Stimulated activated CD4-positive, alpha-beta T cell treated with anti-CD3 and anti-CD28 coated beads, Interleukin-1b, Interleukin-23, amount 100 ng/mL, for 1 hour (primary cell): ENCODE data around the gene CLCN6.

ENCODE experiments used
- DNase-seq, 2 donors: peaks; one replicate each; pipeline ENCODE4 v3.0.0-alpha.2; 2020; ENCODE audit warnings: low read depth in 2 of 2

Gene CLCN6

DNA sequence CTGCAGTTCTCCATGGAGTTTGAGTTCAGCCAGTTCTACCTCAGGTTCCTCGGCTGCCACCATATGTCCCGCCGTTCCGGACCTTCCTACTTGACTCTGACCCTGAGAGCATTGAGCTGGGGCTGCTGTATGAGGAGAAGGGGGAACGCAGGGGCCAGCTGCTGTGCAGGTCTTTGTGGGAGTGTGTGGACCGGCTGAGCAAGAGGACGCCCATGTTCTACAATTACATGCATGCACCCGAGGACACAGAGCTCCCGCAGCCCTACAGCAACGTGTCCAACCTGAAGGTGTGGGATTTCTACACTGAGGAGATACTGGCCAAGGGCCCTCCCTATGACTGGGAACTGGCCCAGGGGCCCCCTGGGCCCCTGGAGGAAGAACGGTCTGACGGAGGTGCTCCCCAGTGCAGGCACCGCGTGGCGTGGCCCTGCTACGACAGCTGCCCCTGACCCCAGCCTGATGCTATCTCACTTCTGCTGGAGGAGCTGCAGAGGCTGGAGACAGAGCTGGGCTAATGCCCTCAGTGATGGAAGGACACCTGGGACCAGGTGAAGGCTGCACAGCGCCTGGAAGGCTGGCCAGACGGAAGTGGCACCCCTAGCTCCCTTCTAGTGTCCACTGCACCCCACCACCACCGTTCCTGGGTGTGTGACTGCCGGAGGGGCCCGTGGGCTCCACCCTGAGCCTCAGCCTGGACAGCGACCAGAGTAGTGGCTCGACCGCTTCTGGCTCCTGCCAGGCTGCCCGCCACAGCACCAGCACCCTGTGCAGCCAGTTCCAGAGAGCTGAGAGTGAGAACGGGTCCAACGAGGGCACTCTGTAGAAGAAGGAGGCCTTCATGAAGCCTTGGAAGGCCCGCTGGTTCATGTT is 73.6 kb downstream of the CLCN6 start:
- no peak for DNase-seq

DNA sequence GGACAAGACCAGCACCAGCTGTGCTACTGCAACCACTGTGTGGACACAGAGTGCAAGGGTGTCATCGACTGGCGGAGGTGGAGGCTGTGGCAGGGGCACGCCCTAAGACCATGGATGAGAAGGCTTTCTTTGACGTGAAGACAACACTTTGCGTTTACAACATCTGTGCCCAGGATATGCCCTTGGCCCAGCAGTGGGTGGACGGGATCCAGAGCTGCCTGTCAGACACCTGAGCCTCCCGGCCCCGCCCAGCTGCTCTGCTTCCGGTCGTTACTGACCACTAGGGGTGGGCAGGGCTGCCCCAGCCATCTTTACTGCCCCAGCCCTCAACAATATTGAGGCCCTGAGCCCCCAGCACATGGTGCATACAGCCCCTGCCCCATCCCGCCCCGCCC is 74.2 kb downstream of the CLCN6 start:
- no peak for DNase-seq

DNA sequence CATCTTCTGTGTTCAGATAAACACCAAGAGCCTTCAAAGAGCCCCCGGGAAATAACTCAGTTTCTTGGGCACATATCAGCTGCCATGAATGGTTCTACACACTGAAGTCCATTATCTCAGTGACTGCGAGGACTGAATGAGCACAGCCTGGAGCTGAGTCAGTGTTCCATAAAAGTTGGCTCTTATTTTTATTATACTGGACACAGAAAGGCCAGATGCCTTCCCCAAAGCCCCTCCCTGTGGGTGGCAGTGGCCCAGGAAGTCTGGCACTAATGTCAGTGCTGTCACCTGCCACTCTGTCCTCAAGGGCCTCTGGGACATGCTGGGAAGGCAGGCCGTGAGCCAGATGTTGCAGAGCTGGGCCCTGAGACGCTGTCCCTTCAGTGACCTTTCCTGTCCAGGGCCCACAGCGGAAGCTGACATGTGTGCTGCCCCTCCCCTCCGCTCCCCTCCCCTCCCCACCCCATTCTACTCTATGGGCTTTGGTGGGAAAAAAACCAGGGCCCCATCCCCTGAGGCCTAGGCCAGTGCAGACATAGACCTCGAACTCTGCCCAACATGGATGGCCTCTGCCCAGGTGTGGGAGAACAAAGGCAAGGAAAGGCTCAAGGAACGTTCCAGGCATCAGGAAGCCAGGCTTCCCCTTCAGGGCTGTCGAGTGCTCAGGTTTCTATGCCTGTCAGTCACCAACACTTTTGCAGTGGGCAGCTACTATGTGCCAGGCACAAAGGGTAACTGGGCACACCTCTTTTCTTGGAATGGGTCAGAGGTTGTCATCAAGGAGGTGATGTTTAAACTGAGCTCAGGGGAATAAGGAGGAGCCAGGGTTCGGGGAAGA is 75.1 kb downstream of the CLCN6 start:
- no peak for DNase-seq

DNA sequence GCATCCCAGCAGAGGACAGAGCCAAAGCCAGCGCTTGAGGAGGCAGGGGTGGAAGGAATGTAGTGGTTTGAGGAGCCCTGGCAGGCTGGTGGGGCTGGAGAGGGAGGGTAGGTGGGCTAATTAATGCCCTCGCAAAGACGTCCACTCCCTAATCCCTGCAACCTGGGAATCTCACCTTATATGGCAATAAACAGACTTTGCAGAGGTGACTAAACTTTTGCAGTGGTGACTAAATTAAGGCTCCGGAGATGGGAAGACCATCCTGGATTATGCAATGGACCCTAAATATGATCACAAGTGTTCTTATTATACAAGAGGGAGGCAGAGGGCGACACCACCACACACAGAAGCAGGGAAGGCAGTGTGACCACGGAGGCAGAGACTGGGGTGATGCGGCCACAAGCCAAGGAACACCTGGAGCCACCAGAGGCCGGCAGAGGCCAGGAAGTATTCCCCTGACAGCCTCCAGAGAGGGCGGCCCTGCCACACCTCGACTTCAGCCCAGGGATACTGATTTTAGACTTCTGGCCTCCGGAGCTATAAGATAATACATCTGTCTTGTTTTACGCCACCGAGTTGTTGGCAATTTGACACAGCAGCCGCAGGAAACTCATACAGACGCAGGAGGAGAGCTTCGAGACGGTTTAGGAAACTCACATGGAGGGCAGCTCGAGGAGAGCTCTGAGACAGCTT is 75.9 kb downstream of the CLCN6 start:
- no peak for DNase-seq

DNA sequence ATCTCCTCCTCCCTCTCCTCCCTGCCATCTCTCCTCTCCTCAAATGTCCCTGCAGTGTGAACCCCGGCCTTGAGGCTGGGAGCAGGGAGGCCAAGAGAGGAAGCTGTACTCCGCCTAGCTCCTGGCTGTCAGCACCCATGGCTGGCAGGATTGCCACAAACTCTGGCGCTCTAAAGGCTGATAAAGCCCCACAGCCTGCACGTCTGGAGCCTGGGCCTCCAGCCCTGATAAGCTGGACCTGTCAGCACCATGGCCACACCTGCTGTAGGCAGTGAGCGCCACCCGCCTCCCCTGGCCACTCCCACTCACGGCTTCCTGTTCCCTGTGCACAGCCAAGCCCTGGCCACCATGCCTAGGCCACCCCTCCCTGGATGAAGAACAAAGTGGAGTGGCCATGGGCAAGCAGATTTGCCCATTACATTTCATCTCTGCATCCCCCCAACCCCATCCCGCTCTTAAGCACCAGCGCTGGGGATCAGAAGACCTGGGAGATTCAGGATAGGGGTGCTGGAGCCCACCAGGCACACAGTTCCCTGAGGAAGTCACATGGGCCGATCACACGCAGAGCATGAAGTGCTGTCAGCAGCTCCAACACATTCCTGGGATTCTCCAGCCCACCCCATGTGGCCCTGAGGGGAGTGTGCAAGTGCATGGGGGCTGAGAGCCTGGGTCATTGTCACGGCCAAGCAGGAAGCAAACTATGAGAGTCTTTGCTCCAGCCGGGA is 77.0 kb downstream of the CLCN6 start:
- no peak for DNase-seq

DNA sequence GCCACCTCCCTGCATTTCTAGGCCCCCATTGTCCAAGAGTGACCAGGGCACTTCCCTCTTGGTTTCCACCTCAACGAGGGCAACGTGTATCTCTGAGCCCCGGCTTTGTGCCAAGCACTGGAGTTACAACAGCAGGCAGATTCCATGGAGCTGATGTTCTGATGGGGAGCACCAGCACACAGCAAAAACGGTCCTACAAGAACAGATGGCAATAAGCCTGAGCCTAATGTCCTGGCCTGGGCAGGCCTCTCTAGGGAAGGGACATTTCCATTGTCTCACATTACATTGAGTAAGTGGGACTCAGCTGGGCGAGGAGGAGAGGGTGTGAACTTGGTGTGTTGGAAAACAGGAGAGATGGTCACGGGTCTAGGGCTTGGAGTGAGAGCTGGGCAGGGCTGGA is 79.9 kb downstream of the CLCN6 start:
- no peak for DNase-seq

DNA sequence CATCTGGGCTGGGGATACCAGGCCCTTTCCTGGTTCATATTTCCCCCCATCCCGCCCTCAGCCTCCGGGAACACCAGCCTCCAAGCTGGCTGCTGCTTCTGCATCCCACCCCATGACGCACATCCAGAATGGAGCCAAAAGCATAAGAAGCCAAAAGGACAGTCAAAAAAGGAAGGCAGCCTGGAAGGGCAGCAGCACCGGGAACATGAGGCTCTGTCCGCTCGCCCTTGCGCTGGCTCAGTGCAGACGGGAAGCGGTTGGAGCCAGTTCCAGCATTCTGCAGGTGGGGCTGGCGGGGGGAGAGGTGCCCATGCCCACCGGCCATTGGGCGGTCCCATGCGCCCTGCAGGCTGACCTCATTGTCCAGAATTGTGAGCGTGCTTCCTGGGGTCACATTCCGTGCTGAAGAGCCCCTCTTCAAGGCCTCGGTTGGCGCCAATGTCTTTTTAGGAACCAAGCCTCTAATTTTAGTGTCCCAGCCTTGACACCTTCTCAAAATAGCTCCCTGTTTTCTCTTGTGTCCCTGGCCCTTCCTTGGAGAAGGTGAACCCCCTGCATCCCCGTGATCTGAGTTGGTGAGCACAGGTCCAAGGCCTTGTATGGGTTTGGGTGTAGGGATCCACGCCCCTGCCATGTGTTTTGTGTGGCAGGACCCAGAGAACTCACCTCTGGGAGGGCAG is 81.1 kb downstream of the CLCN6 start:
- DNase-seq: no peak

DNA sequence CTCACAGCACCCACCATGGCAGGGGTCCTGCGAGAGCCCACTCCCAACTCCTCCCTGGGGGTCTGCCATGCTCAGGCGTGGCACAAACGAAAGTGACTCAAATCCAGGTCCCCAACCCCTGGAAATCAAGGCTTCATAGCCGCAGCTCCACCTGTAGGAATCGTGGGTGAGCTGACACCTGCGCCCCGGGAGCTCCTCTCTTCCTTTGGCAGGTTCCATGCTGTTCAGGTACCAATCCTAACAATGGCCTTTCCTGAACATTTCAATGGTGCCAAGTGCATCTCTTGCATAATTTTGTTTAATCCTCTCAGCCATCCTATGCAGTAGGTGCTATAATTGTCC is 81.6 kb downstream of the CLCN6 start:
- no peak for DNase-seq

DNA sequence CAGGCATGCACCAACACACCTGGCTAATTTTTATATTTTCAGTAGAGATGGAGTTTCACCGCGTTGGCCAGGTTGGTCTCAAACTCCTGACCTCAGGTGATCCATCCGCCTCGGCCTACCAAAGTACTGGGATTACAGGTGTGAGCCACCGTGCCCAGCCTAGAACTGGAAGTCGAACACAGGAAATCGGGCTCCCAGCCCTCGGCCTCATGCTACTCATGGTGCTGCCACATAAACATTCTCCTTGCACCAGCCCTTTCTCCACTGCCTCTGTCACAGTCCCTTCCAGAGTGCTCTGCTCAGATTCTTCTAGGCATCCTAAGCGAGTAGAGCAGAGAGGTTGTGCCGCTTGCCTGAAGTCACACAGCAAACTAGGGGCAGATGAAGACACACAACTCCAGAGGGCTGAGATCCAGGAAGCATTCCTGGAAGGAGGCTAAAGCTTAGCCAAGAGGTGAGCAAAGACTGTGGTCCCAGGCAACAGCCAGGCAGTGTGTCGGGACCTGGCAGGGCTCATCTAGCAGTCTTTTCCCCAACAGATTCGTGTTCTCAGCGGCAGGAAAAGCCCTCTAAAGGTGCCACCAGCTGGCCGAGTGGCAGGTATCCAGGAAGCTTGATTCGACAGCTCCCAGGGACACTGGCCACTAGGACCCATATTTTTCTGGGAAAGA is 82.3 kb downstream of the CLCN6 start:
- DNase-seq: no peak

DNA sequence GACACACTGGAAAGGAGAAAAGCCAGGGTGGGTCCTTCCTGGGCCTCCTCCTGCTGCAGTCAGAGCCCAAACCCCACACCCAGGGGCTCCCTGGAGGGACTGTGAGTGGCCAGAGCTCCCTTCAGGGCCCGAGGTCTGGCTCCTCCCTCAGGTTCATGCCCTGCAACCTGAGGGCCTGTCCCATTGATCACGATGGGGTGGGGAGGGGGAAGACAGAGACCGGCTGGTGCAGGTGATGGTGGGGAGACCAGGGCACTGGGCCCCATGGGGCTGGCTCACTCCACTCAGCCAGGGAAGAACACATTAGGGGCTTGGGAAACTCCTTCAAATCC is 82.9 kb downstream of the CLCN6 start:
- DNase-seq: no peak

DNA sequence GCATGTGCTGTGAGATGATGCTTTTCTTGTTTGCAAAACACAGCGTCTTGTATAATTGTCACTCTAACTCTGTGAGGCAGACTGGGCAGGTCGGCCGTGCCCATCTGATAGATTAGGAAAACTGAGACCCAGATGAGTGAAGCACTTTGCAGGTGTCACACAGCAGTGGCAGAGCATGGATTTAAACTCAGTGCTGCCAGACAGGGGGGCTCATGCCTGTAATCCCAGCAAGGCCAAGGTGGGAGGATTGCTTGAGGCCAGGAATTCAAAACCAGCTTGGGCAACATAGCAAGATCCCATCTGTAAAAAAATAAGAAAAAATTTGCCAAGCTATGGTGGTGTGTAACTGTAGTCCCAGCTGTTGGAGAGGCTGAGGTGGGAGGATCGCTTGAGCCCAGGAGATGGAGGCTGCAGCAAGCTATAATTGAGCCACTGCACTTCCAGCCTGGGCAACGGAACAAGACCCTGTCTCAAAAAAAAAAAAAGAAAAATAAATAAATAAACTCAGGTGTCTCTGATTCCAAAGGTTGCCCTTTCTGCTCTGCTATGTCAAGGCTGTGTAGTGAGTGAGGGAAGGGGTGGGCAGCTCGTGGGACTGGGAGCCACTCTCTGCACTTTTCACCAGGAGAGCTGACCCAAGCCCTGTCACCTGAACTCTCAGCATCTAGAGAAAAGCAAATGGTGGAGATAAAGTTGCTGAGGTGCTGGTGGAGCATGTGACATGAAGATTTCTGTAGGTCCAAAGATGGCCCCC is 85.6 kb downstream of the CLCN6 start:
- no peak for DNase-seq
